Dedifferentiated amniotic fluid mesenchymal stem cell (primary cell): ENCODE data around the gene DMRTA1.
"Not testable (repeated sequence)": the region's sequence is repeated elsewhere in the genome, so short reads cannot be mapped to it uniquely, and the experiment has no call there.

Experiments
- DNase-seq: peaks from one replicate; pipeline ENCODE4 v3.0.0-alpha.2; 2016; ENCODE audit errors: extremely low spot score

The DMRTA1 gene, protein sequence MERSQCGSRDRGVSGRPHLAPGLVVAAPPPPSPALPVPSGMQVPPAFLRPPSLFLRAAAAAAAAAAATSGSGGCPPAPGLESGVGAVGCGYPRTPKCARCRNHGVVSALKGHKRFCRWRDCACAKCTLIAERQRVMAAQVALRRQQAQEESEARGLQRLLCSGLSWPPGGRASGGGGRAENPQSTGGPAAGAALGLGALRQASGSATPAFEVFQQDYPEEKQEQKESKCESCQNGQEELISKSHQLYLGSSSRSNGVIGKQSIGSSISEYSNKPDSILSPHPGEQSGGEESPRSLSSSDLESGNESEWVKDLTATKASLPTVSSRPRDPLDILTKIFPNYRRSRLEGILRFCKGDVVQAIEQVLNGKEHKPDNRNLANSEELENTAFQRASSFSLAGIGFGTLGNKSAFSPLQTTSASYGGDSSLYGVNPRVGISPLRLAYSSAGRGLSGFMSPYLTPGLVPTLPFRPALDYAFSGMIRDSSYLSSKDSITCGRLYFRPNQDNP

GRCh38 chr9:22446589-22446949, at the start of gene DMRTA1:
TSS of gene DMRTA1 (plus strand) at chr9:22446824. CDS start at chr9:22447066, 242 bp downstream.
- peak; percentile 55 for DNase-seq

- peak; percentile 33 for DNase-seq
Observed at GRCh38 chr9:22401671-22402070, 45.0 kb upstream of the DMRTA1 start.

DNA sequence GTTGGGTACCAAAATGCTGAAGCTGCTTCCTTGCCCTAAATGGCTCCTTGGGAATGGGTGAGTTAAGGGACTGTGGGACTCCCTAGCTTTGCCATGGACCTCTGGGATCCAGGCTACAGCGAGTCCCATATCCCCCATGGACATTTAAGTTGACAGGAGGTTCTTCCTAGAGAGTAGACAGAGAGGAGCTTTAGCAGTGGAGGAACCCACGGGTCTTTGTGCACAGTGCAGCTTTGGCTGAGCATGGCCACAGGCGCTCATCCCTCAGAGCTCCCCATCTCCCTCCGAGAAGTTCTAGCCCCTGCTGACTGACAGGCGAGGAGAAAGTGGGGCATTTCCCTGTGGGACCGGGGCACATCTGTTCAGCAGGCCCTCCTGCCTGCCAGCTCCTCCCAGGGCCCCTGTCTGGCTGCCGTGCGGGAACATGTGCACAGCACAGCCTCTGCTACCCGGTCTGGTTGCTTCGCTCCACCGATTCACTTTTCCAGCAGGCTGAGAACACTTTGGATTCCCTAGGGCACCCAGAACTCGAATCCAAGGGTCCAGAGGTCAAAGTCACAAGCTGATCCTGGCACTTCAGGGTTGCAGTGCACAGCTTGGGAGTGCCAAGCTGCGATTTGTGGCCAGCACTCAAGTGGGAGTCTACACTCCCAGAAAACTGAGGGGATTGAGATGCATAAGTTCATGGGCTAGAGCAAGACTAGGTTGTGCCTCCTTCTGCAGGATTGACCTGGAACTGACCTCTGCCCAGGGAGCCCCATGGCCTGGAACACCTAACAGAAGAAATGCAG, 40.6 kb upstream of the DMRTA1 start:
- no peak for DNase-seq

DNA sequence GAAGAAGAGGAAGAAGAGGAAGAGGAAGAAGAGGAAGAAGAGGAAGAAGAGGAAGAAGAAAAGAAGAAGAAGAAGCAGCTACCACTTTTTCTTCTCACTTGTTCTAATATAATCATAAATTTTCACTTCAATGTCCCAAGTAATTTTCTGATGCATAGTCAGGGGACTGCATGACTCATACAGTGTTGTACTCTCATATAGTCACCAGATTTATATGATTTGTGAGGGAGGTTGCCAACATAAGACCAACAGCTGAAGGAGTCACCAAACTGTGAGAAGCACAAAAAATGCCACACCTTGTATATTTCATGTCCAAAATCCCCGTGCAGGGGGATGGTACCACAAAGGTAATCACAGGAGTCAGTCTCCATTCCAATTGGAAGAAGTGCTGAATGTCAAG, 32.7 kb upstream of the DMRTA1 start:
- DNase-seq = no peak

DNA sequence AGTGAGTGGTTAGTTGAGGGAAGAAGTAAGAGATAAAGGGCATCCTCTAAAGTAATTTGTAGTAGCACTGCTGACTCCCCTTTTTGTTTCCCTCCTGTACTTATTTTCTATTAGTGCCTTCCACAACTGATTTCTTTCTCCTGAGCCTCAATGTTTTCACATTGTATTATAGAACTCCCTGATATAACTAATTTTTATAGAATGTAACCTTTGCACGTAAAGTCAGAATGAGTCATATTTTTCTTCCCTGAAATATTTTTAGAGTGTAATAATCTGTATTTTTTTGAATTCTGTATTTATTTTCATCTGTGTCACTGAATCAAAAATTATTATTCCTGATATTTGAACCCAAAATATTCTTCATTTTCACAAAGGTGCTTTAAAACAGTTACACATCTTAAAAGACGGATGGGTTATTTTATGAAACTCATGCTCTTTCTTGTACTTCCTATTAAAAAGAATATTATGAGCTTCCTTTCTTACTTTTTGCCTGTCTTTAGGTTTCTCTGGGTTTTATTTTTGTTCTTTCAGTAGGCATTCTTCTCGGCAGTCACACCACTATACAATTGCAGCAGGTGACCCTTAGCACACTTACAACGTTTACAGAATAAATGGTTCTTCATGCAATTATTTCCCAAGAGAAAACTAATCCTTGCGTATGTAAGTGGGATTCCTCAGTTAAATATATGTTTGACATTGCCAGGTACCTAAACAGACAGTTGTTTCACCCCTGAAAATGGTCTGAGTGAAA, 30.5 kb upstream of the DMRTA1 start:
- no peak for DNase-seq

- DNase-seq = no peak
Observed at GRCh38 chr9:22416692-22417060, 29.9 kb upstream of the DMRTA1 start.

- DNase-seq = no peak
Observed at GRCh38 chr9:22423566-22423965, 23.1 kb upstream of the DMRTA1 start.

DNA sequence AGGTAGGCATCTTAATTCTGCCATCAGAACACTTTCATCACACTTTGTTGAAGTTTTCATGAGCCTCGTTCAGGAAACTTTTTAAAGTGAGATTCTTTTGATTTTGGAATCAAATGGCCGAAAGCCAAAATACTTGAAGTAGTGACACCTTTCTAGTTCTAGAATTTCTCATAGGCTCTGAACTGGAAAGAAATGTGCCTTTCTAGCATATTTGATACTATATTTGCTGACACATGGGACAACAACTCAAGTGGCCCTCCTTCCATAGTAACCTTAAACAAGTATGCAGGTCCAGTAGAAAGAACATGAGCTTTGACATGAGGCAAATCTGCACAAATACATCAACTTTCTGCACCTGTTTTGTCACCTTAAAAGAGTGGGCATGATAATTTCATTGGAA, 22.0 kb upstream of the DMRTA1 start:
- no peak for DNase-seq

DNA sequence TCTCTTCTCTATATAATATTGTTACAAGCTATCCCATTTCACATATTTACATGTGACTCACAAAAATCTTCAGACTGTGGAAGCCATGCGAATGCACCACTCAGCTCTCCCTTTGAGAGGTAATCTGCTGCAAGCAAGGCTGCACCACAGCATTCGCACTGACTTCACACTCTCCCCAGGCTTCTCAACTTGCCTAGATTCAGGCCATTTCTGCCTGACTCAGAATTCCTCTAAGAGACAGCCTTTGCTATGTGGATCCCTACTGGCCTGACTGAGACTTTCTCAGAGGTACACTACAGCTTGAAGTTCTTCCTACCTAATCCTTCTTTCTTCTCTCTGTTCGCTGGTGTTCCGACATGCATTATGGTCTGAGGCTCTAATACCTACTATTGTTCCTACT, 21.1 kb upstream of the DMRTA1 start:
- DNase-seq = no peak

DNA sequence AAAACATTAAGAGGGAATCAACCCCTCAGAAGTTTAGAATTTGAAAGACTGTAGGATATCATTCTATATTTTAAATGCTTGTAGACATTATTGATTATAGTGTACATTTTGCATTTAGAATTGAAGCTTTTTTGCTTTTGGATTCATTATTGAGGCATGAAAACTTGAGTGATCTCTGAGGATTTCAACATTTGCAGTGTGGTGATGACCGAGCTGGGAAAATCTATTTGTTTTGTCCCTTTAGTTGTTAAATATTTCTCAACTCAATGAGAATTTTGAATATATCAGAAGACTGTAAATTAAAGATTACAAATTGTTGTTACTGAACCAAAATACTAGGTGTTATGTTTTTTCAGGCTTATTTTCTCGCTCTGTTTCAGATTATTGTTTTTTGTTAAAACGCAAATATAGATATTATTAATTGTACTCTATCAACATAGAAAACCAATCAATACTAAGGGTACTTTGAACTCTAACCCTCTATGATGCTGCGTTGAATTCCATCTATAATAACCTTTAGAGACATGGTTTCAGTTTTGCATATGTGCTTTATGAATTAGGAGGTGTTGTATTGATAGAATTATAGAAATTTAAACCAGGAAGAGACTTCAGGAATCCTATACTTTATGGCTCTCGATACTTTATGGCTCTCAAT, 19.3 kb upstream of the DMRTA1 start:
- no peak for DNase-seq

GRCh38 chr9:22433691-22434090, 12.9 kb upstream of the DMRTA1 start:
- DNase-seq = no peak

- not testable (repeated sequence) for DNase-seq
Observed at GRCh38 chr9:22435252-22435651, 11.4 kb upstream of the DMRTA1 start.

- not testable (repeated sequence) for DNase-seq
Observed at GRCh38 chr9:22437461-22438067, 9.1 kb upstream of the DMRTA1 start.

DNA sequence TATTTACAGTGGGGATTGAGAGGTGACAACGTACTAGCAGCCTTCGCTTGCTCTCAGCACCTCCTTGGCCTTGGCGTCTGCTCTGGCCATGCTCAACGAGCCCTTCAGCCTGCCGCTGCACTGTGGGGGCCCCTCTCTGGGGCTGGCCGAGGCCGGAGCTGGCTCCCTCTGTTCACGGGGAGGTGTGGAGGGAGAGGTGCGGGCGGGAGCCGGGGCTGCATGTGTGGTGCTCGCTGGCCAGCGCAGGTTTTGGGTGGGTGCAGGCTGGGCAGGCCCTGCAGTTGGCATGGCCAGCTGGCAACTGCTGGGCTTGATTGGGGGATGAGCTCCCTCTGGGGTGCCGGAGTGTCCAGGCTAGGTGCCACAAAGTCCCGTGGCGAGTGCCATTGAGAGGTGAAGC, 5.8 kb upstream of the DMRTA1 start:
- no peak for DNase-seq

GRCh38 chr9:22446950-22447617, 460 bp downstream of the DMRTA1 start:
- DNase-seq = peak; percentile 16

DNA sequence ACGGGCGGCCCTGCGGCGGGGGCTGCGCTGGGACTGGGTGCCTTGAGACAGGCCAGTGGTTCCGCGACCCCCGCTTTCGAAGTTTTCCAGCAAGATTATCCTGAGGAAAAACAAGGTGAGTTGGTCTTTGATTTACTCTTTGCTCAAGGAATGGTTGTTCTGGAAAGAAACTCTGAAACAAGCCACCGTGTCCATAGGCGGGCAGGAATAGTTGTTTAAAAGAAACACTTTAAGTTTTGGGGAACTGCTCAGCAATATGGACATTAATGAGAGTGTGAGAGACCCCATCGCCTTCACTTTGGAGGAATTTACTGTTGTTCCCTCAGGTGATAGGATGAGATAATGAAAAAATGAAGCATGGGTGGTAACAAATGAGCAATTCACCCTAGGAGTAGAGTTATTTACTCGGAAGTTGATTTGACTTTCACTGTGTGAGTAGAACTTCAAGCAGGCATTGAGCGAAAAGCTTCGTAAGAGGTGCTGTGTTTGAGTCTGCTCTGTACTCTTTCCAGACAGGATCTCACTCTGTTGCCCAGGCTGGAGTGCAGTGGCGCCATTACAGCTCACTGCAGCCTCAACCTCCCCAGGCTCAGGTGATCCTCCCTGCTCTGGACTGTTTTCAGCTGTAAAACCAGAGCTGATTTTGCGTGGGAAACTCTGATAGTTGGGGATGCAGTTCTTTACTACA, 1.1 kb downstream of the DMRTA1 start:
- DNase-seq = no peak

- DNase-seq = no peak
Observed at GRCh38 chr9:22449719-22450118, 3.1 kb downstream of the DMRTA1 start.

DNA sequence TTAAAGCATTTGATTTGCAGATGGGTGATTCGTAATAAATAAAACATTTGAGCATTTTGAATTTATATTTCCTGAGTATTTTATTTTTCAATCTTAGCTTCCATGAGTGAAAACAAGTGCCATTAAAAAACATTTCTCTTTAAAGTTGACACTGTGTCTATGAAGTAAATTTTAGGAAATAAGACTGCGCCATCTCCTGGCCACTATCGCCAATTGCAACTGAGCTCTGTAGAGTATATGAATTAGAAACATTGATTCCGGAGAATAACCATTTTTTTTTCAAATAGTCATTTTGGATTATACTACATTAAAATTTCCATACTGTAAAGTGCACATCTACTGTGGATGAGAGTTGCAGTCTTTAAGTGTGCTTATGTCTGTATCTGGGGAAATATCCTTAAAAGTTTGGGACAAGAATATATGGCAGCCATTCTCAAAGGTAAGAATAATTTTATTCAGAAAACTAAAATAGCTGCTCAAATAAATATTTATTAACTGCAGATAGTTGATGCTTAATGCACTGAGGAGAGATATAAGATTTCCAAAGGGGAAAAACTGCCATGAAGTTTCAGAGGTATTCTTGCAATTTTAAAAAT, 5.9 kb downstream of the DMRTA1 start:
- peak; percentile 54 for DNase-seq

DNA sequence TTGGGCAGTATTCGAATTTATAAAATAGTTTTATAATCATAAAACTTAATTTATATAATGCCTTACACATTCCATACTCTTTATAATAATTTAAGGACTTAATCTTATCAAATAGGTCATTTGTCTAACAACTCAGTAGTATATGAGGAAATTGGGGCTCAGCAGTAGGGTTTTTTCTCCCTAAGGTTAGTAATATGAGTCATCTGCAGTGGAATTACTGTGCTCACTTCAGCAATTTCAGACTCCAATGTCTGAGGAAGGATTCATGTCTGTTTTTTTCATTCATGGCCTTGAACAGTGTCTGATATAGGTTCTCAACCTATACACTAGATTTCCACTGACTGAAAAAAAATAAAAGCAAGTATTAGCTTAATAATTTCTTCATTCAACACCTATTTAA, 7.4 kb downstream of the DMRTA1 start:
- DNase-seq = no peak

- no peak for DNase-seq
Observed at GRCh38 chr9:22455181-22455580, 8.6 kb downstream of the DMRTA1 start.
